HG03139 (cell line): Measurements from ENCODE around the gene FAM149A.

ENCODE experiments used
- ATAC-seq: cut with Tn5 transposase; IDR thresholded peaks from one replicate; pipeline ENCODE4 v1.9.1; 2021; ENCODE audit not compliant: unreplicated experiment

FAM149A gene

GRCh38 chr4:186104890-186105646, 564 bp downstream of the FAM149A start:
- ATAC-seq, result peak; percentile 30

- peak; percentile 4 for ATAC-seq
Observed at GRCh38 chr4:186105647-186106321, 1.3 kb downstream of the FAM149A start.

- ATAC-seq, result no peak
Observed at GRCh38 chr4:186107947-186108346, 3.4 kb downstream of the FAM149A start.

- no peak for ATAC-seq
Observed at GRCh38 chr4:186108391-186108790, 3.9 kb downstream of the FAM149A start.

- no peak for ATAC-seq
Observed at GRCh38 chr4:186109245-186109644, 4.7 kb downstream of the FAM149A start.

- ATAC-seq, result no peak
Observed at GRCh38 chr4:186116697-186117096, 12.2 kb downstream of the FAM149A start.

- ATAC-seq, result no peak
Observed at GRCh38 chr4:186118582-186118981, 14.1 kb downstream of the FAM149A start.

- no peak for ATAC-seq
Observed at GRCh38 chr4:186121057-186121456, 16.6 kb downstream of the FAM149A start.

GRCh38 chr4:186128842-186129241, 24.3 kb downstream of the FAM149A start:
- ATAC-seq, result no peak

- no peak for ATAC-seq
Observed at GRCh38 chr4:186131935-186132334, 27.4 kb downstream of the FAM149A start.

- no peak for ATAC-seq
Observed at GRCh38 chr4:186132577-186133242, 28.2 kb downstream of the FAM149A start.

GRCh38 chr4:186134257-186134656, 29.8 kb downstream of the FAM149A start:
- ATAC-seq, result peak; percentile 98

- ATAC-seq, result no peak
Observed at GRCh38 chr4:186134861-186135260, 30.4 kb downstream of the FAM149A start.

- no peak for ATAC-seq
Observed at GRCh38 chr4:186137196-186137794, 32.8 kb downstream of the FAM149A start.

- ATAC-seq, result peak; percentile 49
Observed at GRCh38 chr4:186144198-186144945, 39.9 kb downstream of the FAM149A start.

GRCh38 chr4:186144946-186145569, 40.6 kb downstream of the FAM149A start:
- peak; percentile 40 for ATAC-seq

- no peak for ATAC-seq
Observed at GRCh38 chr4:186146458-186146857, 42.0 kb downstream of the FAM149A start.

GRCh38 chr4:186148336-186148975, 44.0 kb downstream of the FAM149A start:
- no peak for ATAC-seq

GRCh38 chr4:186149872-186150271, 45.4 kb downstream of the FAM149A start:
- ATAC-seq, result no peak

- ATAC-seq, result no peak
Observed at GRCh38 chr4:186150926-186151325, 46.4 kb downstream of the FAM149A start.
